CD4-positive, alpha-beta memory T cell (primary cell): ENCODE results near the gene NOS1AP. TPM values are rescaled to one million over a fixed set of nuclear protein-coding genes. Genes with fewer than 3 reads are reported as not detected.
"Not testable (repeated sequence)": the region's sequence is repeated elsewhere in the genome, so short reads cannot be mapped to it uniquely, and the experiment has no call there.

Experiments
- CTCF ChIA-PET: fragments of 350-600 bp; sonication (Branson Sonifier 250); formaldehyde crosslinking; loops from one replicate; lab custom pipeline; 2021; ENCODE audit warnings: inconsistent platforms; ENCODE audit not compliant: partially characterized antibody; lab: Charles Lee
- POLR2A ChIA-PET: fragments of 350-600 bp; sonication (Branson Sonifier 250); formaldehyde crosslinking; loops from one replicate; lab custom pipeline; 2021; ENCODE audit not compliant: partially characterized antibody; lab: Charles Lee
- DNase-seq, 5 donors: peaks; one replicate each; pipeline versions ENCODE4 v3.0.0 to v3.0.0-alpha.2; 2020 to 2022; ENCODE audit warnings: mixed read lengths in 1 of 5
- H3K27ac ChIP-seq: one replicate; pipeline ENCODE4 v1.7.0; 2013; ENCODE audit warnings: low read depth, low read length
- H3K27me3 ChIP-seq: 2 replicates; pipeline ENCODE4 v1.7.0; 2013; ENCODE audit warnings: mild to moderate bottlenecking, low read length, moderate library complexity; ENCODE audit not compliant: insufficient read depth
- H3K36me3 ChIP-seq: 2 replicates; pipeline ENCODE4 v1.7.0; 2013; ENCODE audit warnings: mild to moderate bottlenecking, low read length, moderate library complexity; ENCODE audit not compliant: insufficient read depth
- H3K4me1 ChIP-seq: 2 replicates; pipeline ENCODE4 v1.7.0; 2013; ENCODE audit warnings: mild to moderate bottlenecking, low read length, moderate library complexity; ENCODE audit not compliant: insufficient read depth
- H3K4me3 ChIP-seq, 2 donors: one replicate each; pipeline ENCODE4 v1.7.0; 2013; ENCODE audit warnings: low read length in 2 of 2, mild to moderate bottlenecking in 1 of 2
- H3K9me3 ChIP-seq, 2 donors: one replicate each; pipeline ENCODE4 v1.7.0; 2013; ENCODE audit warnings: low read length in 2 of 2, control low read depth in 1 of 2; ENCODE audit not compliant: control insufficient read depth in 1 of 2
- H3K27ac Mint-ChIP-seq, 7 donors: one replicate each; pipeline ENCODE4 v1.8.0; 2020 to 2021; ENCODE audit warnings: mixed read lengths in 7 of 7, mild to moderate bottlenecking in 6 of 7, inconsistent platforms in 3 of 7, moderate library complexity in 3 of 7
- H3K27me3 Mint-ChIP-seq, 2 donors: one replicate each; pipeline ENCODE4 v1.8.0; 2020 to 2021; ENCODE audit warnings: mixed read lengths in 2 of 2
- H3K36me3 Mint-ChIP-seq, 2 donors: one replicate each; pipeline ENCODE4 v1.8.0; 2020 to 2021; ENCODE audit warnings: mixed read lengths in 2 of 2, inconsistent platforms in 1 of 2, mild to moderate bottlenecking in 1 of 2
- H3K4me1 Mint-ChIP-seq, 4 donors: one replicate each; pipeline ENCODE4 v1.8.0; 2020 to 2021; ENCODE audit warnings: mixed read lengths in 4 of 4, mild to moderate bottlenecking in 1 of 4
- H3K4me3 Mint-ChIP-seq, 8 donors: one replicate each; pipeline ENCODE4 v1.8.0; 2020 to 2021; ENCODE audit warnings: mixed read lengths in 8 of 8, mild to moderate bottlenecking in 7 of 8, moderate library complexity in 6 of 8, inconsistent platforms in 3 of 8
- H3K9me3 Mint-ChIP-seq, 8 donors: one replicate each; pipeline ENCODE4 v1.8.0; 2020 to 2021; ENCODE audit warnings: mixed read lengths in 8 of 8, mild to moderate bottlenecking in 5 of 8, inconsistent platforms in 3 of 8, moderate library complexity in 1 of 8
- intact Hi-C: fragments of 100-400 bp; cut with micrococcal nuclease; formaldehyde crosslinking; loops from one replicate; pipeline ENCODE4 v1.15.1; 2023
- microRNA-seq: library from miRNA; unstranded; fragments of <30 nt; microRNA quantifications from one replicate; pipeline ENCODE4 v1.2.0, GENCODE V29; 2021; ENCODE audit warnings: borderline replicate concordance, borderline number of aligned reads, borderline microRNAs expressed, mixed read lengths
- polyA plus RNA-seq, 2 donors: library from polyadenylated mRNA; unstranded; fragments of 300-500 nt; fragmentation: Illumina TruSeq; gene quantifications; one replicate each; pipeline ENCODE4 v1.2.3, GENCODE V29; 2021
- total RNA-seq, 2 experiments: library from RNA; stranded (reverse); gene quantifications; one replicate each; pipeline ENCODE4 v1.2.3, GENCODE V29; 2021

The NOS1AP gene
- total and polyA plus RNA-seq, 4 experiments from 2014 or later = not detected

- Histone ChIP-seq H3K4me3 (no peak overlapping the region), H3K27ac (no peak overlapping the region), H3K4me1 (no peaks in the 10 kb centered on the region), H3K36me3 (no peaks in the 10 kb centered on the region), H3K9me3 (no peaks in the 10 kb centered on the region), H3K27me3 (no peaks in the 10 kb centered on the region)
- no peak overlapping the region for H3K27ac Mint-ChIP-seq
- H3K4me3 Mint-ChIP-seq = no peak overlapping the region
- no peak for DNase-seq
- ChIA-PET CTCF (interaction anchor here (2.2 kb wide), 1 partner anchor 11 kb away, joined by 5 read pairs; no protein-coding TSS in a partner anchor), POLR2A (no interaction called here)
- H3K4me1 Mint-ChIP-seq = no peaks in the 10 kb centered on the region
- peaks cover 9 to 35% of the 10 kb centered on the region in 2 donors for H3K27me3 Mint-ChIP-seq
- intact Hi-C loops = no loop called here
- no peaks in the 10 kb centered on the region for H3K36me3 Mint-ChIP-seq
- H3K9me3 Mint-ChIP-seq = peaks cover 0 to 2% (median 0%) of the 10 kb centered on the region in 8 donors
These were observed 348.2 kb downstream of the NOS1AP start for GRCh38 chr1:162417650-162418049.

DNA sequence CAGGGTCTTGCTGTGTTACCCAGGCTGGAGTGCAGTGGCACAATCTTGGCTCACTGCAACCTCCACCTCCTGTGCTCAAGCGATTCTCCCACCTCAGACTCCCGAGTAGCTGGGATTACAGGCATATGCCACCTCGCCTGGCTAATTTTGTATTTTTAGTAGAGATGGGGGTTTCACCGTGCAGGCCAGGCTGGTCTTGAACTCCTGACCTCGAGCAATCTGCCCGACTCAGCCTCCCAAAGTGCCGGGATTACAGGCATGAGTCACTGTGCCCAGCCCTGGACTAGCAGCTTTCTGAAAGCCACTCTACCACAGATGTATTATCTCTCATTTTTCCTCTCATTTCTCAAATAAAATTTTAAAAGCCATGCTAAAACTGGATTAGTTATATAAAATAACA lies 349.1 kb downstream of the NOS1AP start:
- POLR2A ChIA-PET, H3K4me1 ChIP-seq, H3K27ac ChIP-seq, H3K27ac Mint-ChIP-seq, DNase-seq, H3K27me3 ChIP-seq, H3K36me3 ChIP-seq, H3K4me1 Mint-ChIP-seq, intact Hi-C loops, H3K36me3 Mint-ChIP-seq, H3K4me3 Mint-ChIP-seq, H3K4me3 ChIP-seq, H3K9me3 Mint-ChIP-seq, H3K9me3 ChIP-seq: not testable (repeated sequence)
- CTCF ChIA-PET = interaction anchor here (2.2 kb wide), 1 partner anchor 11 kb away, joined by 5 read pairs; no protein-coding TSS in a partner anchor
- H3K27me3 Mint-ChIP-seq = peaks cover 7 to 37% of the 10 kb centered on the region in 2 donors

GRCh38 chr1:162419450-162419931 lies 350.0 kb downstream of the NOS1AP start:
- DNase-seq, H3K27ac Mint-ChIP-seq, H3K36me3 Mint-ChIP-seq, intact Hi-C loops, H3K27ac ChIP-seq, H3K4me3 ChIP-seq, H3K36me3 ChIP-seq, POLR2A ChIA-PET, H3K4me3 Mint-ChIP-seq, H3K9me3 ChIP-seq, H3K9me3 Mint-ChIP-seq, H3K4me1 ChIP-seq, H3K4me1 Mint-ChIP-seq, H3K27me3 ChIP-seq: not testable (repeated sequence)
- CTCF ChIA-PET = interaction anchor here (1.5 kb wide), 1 partner anchor 7 kb away, joined by 3 read pairs; the partner anchor contains the start of gene SH2D1B
- peaks cover 11 to 39% of the 10 kb centered on the region in 2 donors for H3K27me3 Mint-ChIP-seq

Small RNA genes within 50 kb of the gene (microRNA-seq; reads per million reads assigned to microRNA genes)
- gene MIR4654 = not detected
- gene MIR556 = not detected

Other genes with a start within 250 kb of the NOS1AP start
- gene OLFML2B, start 45.8 kb upstream of the NOS1AP start, total RNA-seq = under 1 TPM; 0.36 to 0.58 TPM
- gene OLFML2B, start 45.8 kb upstream of the NOS1AP start, polyA plus RNA-seq = not detected